Fibroblast of lung (primary cell): ENCODE results near the gene NABP1. TPM values are rescaled to one million over a fixed set of nuclear protein-coding genes. Genes with fewer than 3 reads are reported as not detected.

Source experiments
- DNase-seq, 2 donors: peaks; one replicate each; pipeline versions ENCODE4 v3.0.0 to v3.0.0-alpha.2; 2010; ENCODE audit warnings: low read depth in 2 of 2
- H2AFZ ChIP-seq: 2 replicates; pipeline ENCODE4 v1.5.1; 2012; ENCODE audit warnings: low read length, control low read depth, inconsistent platforms
- H3K27ac ChIP-seq: 2 replicates; pipeline ENCODE4 v1.5.1; 2011; ENCODE audit warnings: low read length, control low read depth; ENCODE audit not compliant: insufficient read depth
- H3K27me3 ChIP-seq: 2 replicates; pipeline ENCODE4 v1.5.1; 2011; ENCODE audit warnings: mild to moderate bottlenecking, low read length; ENCODE audit not compliant: control insufficient read depth, insufficient read depth
- H3K36me3 ChIP-seq: 2 replicates; pipeline ENCODE4 v1.5.1; 2011; ENCODE audit warnings: low read length; ENCODE audit not compliant: control insufficient read depth, insufficient read depth
- H3K4me1 ChIP-seq: 2 replicates; pipeline ENCODE4 v1.5.1; 2011; ENCODE audit warnings: low read length; ENCODE audit not compliant: control insufficient read depth, insufficient read depth; ENCODE audit errors: extremely low read depth
- H3K4me2 ChIP-seq: 2 replicates; pipeline ENCODE4 v1.5.1; 2011; ENCODE audit warnings: low read length, control low read depth; ENCODE audit not compliant: insufficient read depth; ENCODE audit errors: extremely low read depth
- H3K4me3 ChIP-seq, 4 experiments: fragments of 200-600 bp in 1 of 4; sonication (generic) in 1 of 4; replicated peaks in 1 of 4; 2 replicates each; pipeline ENCODE4 v1.5.1; 2011 to 2016; ENCODE audit warnings: low read length in 4 of 4, low read depth in 3 of 4, mild to moderate bottlenecking in 3 of 4, control low read depth in 2 of 4, inconsistent platforms in 1 of 4, mixed read lengths in 1 of 4; ENCODE audit not compliant: insufficient read depth in 1 of 4; ENCODE audit errors: control extremely low read depth in 1 of 4
- H3K79me2 ChIP-seq: 2 replicates; pipeline ENCODE4 v1.5.1; 2012; ENCODE audit warnings: mild to moderate bottlenecking, low read length, inconsistent platforms; ENCODE audit not compliant: control insufficient read depth, insufficient read depth
- H3K9ac ChIP-seq: 2 replicates; pipeline ENCODE4 v1.5.1; 2011; ENCODE audit warnings: mild to moderate bottlenecking, low read length, control low read depth; ENCODE audit not compliant: insufficient read depth
- H3K9me3 ChIP-seq: 2 replicates; pipeline ENCODE4 v1.5.1; 2012; ENCODE audit warnings: low read depth, low read length; ENCODE audit not compliant: control insufficient read depth, insufficient read depth
- H4K20me1 ChIP-seq: 2 replicates; pipeline ENCODE4 v1.5.1; 2011; ENCODE audit warnings: low read length; ENCODE audit not compliant: control insufficient read depth, insufficient read depth; ENCODE audit errors: extremely low read depth
- CTCF ChIP-seq, 2 donors: IDR thresholded peaks in 1 of 2; conservative IDR thresholded peaks in 1 of 2; 1 replicate in 1 of 2; 2 replicates in 1 of 2; pipeline ENCODE4 v1.5.1; 2011 to 2012; ENCODE audit warnings: low read length in 2 of 2, control low read depth in 1 of 2, inconsistent platforms in 1 of 2, low read depth in 1 of 2, mild to moderate bottlenecking in 1 of 2
- EZH2 ChIP-seq: IDR thresholded peaks from 2 replicates; pipeline ENCODE4 v1.5.1; 2012; ENCODE audit warnings: low read length, control low read depth, mild to moderate bottlenecking; ENCODE audit errors: missing control alignments
- polyA plus RNA-seq, 2 donors: library from polyadenylated mRNA; depleted of rRNA in 1 of 2; stranded (reverse) in 1 of 2; unstranded in 1 of 2; fragments of >200 nt; gene quantifications; 2 replicates each; pipeline ENCODE4 v1.2.1, GENCODE V29; 2011 to 2012; ENCODE audit warnings: missing spikeins in 1 of 2
- total RNA-seq: library from RNA; depleted of rRNA; stranded (reverse); fragments of >200 nt; gene quantifications from 2 replicates; pipeline ENCODE4 v1.2.1, GENCODE V29; 2014

The NABP1 gene
- total and polyA plus RNA-seq, 2 donors (not counting 1 experiment from before 2014, with no cell fraction given): 117 to 123 TPM

GRCh38 chr2:191650896-191651773, 26.8 kb upstream of the NABP1 start:
- Histone ChIP-seq H3K4me3 (no peak overlapping the region), H4K20me1 (no peaks in the 10 kb centered on the region), H3K79me2 (no peaks in the 10 kb centered on the region), H3K36me3 (no peaks in the 10 kb centered on the region), H3K9ac (no peak overlapping the region), H3K4me1 (peaks cover 3% of the 10 kb centered on the region), H2AFZ (no peak overlapping the region), H3K9me3 (no peaks in the 10 kb centered on the region), H3K27me3 (no peaks in the 10 kb centered on the region), H3K27ac (no peak overlapping the region), H3K4me2 (no peak overlapping the region)
- DNase-seq: no peak
- TF ChIP-seq EZH2: no peak
- no peak for TF ChIP-seq CTCF (conservative IDR thresholded peaks at IDR 0.05 in 1 of 2, IDR thresholded peaks at IDR 0.05 in 1 of 2; ENCODE audit: low read depth in 1 of 2, low read length in 2 of 2)

- TF ChIP-seq CTCF (conservative IDR thresholded peaks at IDR 0.05 in 1 of 2, IDR thresholded peaks at IDR 0.05 in 1 of 2; ENCODE audit: low read depth in 1 of 2, low read length in 2 of 2): no peak
- no peak for TF ChIP-seq EZH2
- Histone ChIP-seq H3K79me2 (no peaks in the 10 kb centered on the region), H3K27ac (no peak overlapping the region), H4K20me1 (no peaks in the 10 kb centered on the region), H3K4me3 (no peak overlapping the region), H3K4me1 (peaks cover 18% of the 10 kb centered on the region), H3K9ac (no peak overlapping the region), H3K4me2 (no peak overlapping the region), H3K9me3 (no peaks in the 10 kb centered on the region), H3K36me3 (no peaks in the 10 kb centered on the region), H3K27me3 (no peaks in the 10 kb centered on the region), H2AFZ (no peak overlapping the region)
- DNase-seq: no peak
Observed at GRCh38 chr2:191653667-191654391, 24.1 kb upstream of the NABP1 start.

- H3K4me2 ChIP-seq: no peak overlapping the region
- TF ChIP-seq EZH2: no peak
- no peak for TF ChIP-seq CTCF (conservative IDR thresholded peaks at IDR 0.05 in 1 of 2, IDR thresholded peaks at IDR 0.05 in 1 of 2; ENCODE audit: low read depth in 1 of 2, low read length in 2 of 2)
Observed at GRCh38 chr2:191656391-191656790, 21.5 kb upstream of the NABP1 start.

More at GRCh38 chr2:191656391-191656790, 21.5 kb upstream of the NABP1 start:
- peak overlapping the region; percentile 53 for H3K27ac ChIP-seq
- no peak overlapping the region for H2AFZ ChIP-seq
- no peaks in the 10 kb centered on the region for H3K36me3 ChIP-seq
- H3K79me2 ChIP-seq: no peaks in the 10 kb centered on the region
- H3K9ac ChIP-seq: no peak overlapping the region
- H3K9me3 ChIP-seq: no peaks in the 10 kb centered on the region
- no peaks in the 10 kb centered on the region for H3K27me3 ChIP-seq
- peaks cover 23% of the 10 kb centered on the region for H3K4me1 ChIP-seq
- no peak overlapping the region for H3K4me3 ChIP-seq
- H4K20me1 ChIP-seq: no peaks in the 10 kb centered on the region
- DNase-seq: peak; percentile 54 to 93
